HG02840 (cell line): ENCODE data around the gene ENTREP1.
"Not testable (repeated sequence)": the region's sequence is repeated elsewhere in the genome, so short reads cannot be mapped to it uniquely, and the experiment has no call there.

Source experiments
- ATAC-seq: cut with Tn5 transposase; IDR thresholded peaks from one replicate; pipeline ENCODE4 v1.9.1; 2021; ENCODE audit warnings: mild to moderate bottlenecking, moderate library complexity, moderate number of reproducible peaks; ENCODE audit not compliant: unreplicated experiment, low FRiP score

The ENTREP1 gene

GRCh38 chr9:69324549-69325401 lies at the start of gene ENTREP1:
Gene ENTREP1, plus strand, starts transcription at chr9:69325215. Its CDS starts 95 bp downstream, at chr9:69325310.
- no peak for ATAC-seq

- no peak for ATAC-seq
Measured at GRCh38 chr9:69276775-69277174, 48.2 kb upstream of the ENTREP1 start.

GRCh38 chr9:69279084-69279731 lies 45.8 kb upstream of the ENTREP1 start:
- peak; percentile 78 for ATAC-seq

- ATAC-seq, result no peak
Measured at GRCh38 chr9:69279733-69280132, 45.3 kb upstream of the ENTREP1 start.

GRCh38 chr9:69283003-69283402 lies 42.0 kb upstream of the ENTREP1 start:
- ATAC-seq, result no peak

- no peak for ATAC-seq
Measured at GRCh38 chr9:69292078-69292477, 32.9 kb upstream of the ENTREP1 start.

GRCh38 chr9:69293156-69293555 lies 31.9 kb upstream of the ENTREP1 start:
- ATAC-seq, result no peak

- no peak for ATAC-seq
Measured at GRCh38 chr9:69295872-69296552, 29.0 kb upstream of the ENTREP1 start.

- no peak for ATAC-seq
Measured at GRCh38 chr9:69297300-69297980, 27.6 kb upstream of the ENTREP1 start.

GRCh38 chr9:69299315-69299714 lies 25.7 kb upstream of the ENTREP1 start:
- no peak for ATAC-seq

GRCh38 chr9:69299826-69300225 lies 25.2 kb upstream of the ENTREP1 start:
- ATAC-seq, result no peak

GRCh38 chr9:69303331-69303730 lies 21.7 kb upstream of the ENTREP1 start:
- ATAC-seq, result no peak

GRCh38 chr9:69306895-69307445 lies 18.0 kb upstream of the ENTREP1 start:
- ATAC-seq, result not testable (repeated sequence)

GRCh38 chr9:69307446-69308205 lies 17.4 kb upstream of the ENTREP1 start:
- ATAC-seq, result no peak

- no peak for ATAC-seq
Measured at GRCh38 chr9:69308206-69308931, 16.6 kb upstream of the ENTREP1 start.

GRCh38 chr9:69313175-69313574 lies 11.8 kb upstream of the ENTREP1 start:
- ATAC-seq, result no peak

GRCh38 chr9:69314547-69314946 lies 10.5 kb upstream of the ENTREP1 start:
- ATAC-seq, result no peak

- no peak for ATAC-seq
Measured at GRCh38 chr9:69317081-69317480, 7.9 kb upstream of the ENTREP1 start.

- ATAC-seq, result peak; percentile 77
Measured at GRCh38 chr9:69317894-69318293, 7.1 kb upstream of the ENTREP1 start.
